Adrenal gland (tissue), 5 donors: ENCODE data around the gene KCNH3.

Source experiments
- POLR2A ChIP-seq, 2 donors: fragments of 450-650 bp; IDR thresholded peaks; one replicate each; pipeline ENCODE4 v1.6.1; 2017; ENCODE audit warnings: antibody characterized with exemption in 2 of 2, mild to moderate bottlenecking in 2 of 2, moderate library complexity in 1 of 2
- TF ChIP-seq, protein P1 (sequence below), 6 experiments: fragments of 450-650 bp in 4 of 6; fragments of 200-600 bp in 2 of 6; sonication (generic) in 1 of 6; IDR thresholded peaks; 1 replicate in 5 of 6; 2 replicates in 1 of 6; pipeline versions ENCODE4 v1.5.1 to v1.8.0; 2016 to 2021; ENCODE audit warnings: antibody characterized with exemption in 6 of 6, mild to moderate bottlenecking in 2 of 6, moderate library complexity in 1 of 6
- donor health status: DM: no; HTN: no; CAD: no.

DNA sequence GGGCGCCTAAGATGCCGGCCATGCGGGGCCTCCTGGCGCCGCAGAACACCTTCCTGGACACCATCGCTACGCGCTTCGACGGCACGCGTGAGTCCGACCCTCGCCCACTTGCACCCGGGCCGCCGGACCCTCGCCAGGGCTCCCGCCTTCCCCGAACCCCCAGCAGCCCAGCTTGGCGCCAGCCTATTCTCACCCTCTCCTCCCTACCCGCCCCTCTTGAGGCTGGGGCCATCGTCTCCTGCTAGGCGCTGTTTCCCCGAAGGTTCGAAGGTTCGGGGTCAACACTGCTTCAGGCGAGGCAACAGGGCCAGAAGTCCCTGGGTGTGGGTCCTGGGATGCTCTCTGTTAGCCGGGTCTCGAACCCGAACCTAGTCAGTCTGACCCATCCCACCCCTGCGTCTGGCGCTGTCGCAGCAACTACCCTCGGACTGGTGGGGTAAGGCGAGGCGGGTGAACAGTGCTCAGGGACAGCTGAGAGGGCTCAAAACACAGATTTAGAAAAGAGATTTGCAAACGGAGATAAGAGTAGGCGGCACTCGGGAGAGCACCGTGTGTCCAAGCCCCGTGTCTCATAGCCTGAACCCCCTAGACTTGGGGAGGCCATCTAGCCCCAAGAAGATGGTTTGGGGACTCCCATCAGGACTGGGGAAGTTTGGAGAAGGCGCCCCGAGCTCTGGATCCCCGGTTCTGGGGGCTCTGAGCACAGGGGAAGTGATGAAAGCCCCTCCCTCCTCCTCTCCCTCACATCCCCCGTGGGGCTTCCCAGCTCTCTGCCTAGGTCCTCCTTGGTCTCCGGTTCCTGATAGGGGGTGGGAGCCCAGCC is 787 bp downstream of the KCNH3 start:
- TF ChIP-seq, protein P1, sequence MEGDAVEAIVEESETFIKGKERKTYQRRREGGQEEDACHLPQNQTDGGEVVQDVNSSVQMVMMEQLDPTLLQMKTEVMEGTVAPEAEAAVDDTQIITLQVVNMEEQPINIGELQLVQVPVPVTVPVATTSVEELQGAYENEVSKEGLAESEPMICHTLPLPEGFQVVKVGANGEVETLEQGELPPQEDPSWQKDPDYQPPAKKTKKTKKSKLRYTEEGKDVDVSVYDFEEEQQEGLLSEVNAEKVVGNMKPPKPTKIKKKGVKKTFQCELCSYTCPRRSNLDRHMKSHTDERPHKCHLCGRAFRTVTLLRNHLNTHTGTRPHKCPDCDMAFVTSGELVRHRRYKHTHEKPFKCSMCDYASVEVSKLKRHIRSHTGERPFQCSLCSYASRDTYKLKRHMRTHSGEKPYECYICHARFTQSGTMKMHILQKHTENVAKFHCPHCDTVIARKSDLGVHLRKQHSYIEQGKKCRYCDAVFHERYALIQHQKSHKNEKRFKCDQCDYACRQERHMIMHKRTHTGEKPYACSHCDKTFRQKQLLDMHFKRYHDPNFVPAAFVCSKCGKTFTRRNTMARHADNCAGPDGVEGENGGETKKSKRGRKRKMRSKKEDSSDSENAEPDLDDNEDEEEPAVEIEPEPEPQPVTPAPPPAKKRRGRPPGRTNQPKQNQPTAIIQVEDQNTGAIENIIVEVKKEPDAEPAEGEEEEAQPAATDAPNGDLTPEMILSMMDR (IDR thresholded peaks at IDR 0.05) = no peak
- TF ChIP-seq POLR2A (IDR thresholded peaks at IDR 0.05) = no peak
